ENCODE measurements around the gene CDH18.

DNA sequence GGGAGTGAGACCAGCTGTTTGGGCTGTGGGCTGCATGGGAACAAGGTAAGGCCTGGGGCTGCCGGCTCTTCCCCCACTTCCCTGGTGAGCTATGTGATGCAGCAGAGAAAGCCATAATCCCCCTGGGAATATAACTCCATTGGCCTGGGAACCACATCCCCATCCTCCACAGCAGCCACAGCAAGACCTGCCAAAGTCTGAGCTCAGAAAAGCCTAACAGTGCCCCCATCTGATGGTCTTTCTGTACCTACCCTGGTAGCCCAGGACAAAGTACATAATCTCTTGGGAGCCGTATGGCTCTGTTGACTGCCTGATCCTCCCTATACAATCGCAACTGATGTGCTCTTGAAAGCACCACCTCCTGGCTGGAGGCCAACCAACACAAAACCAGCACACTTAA is 432.6 kb downstream of the CDH18 start:
- TF ChIP-seq, protein P1, sequence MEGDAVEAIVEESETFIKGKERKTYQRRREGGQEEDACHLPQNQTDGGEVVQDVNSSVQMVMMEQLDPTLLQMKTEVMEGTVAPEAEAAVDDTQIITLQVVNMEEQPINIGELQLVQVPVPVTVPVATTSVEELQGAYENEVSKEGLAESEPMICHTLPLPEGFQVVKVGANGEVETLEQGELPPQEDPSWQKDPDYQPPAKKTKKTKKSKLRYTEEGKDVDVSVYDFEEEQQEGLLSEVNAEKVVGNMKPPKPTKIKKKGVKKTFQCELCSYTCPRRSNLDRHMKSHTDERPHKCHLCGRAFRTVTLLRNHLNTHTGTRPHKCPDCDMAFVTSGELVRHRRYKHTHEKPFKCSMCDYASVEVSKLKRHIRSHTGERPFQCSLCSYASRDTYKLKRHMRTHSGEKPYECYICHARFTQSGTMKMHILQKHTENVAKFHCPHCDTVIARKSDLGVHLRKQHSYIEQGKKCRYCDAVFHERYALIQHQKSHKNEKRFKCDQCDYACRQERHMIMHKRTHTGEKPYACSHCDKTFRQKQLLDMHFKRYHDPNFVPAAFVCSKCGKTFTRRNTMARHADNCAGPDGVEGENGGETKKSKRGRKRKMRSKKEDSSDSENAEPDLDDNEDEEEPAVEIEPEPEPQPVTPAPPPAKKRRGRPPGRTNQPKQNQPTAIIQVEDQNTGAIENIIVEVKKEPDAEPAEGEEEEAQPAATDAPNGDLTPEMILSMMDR (IDR thresholded peaks at IDR 0.05; ENCODE audit: borderline replicate concordance, extremely low read depth, low read length, poor library complexity, severe bottlenecking), result no peak
- no peak for TF ChIP-seq EZH2 (IDR thresholded peaks at IDR 0.05; ENCODE audit: borderline replicate concordance, low read depth, low read length, severe bottlenecking)

Measured in DND-41 (cell line).